H1 (cell line): ENCODE data around the gene PLCXD1.

Source experiments
- ATF3 ChIP-seq: IDR thresholded peaks from 2 replicates; pipeline ENCODE4 v1.6.1; 2011; ENCODE audit warnings: low read depth, mild to moderate bottlenecking, low read length; ENCODE audit not compliant: insufficient read depth
- CTCF ChIP-seq, 3 experiments: IDR thresholded peaks; 1 replicate in 2 of 3; 2 replicates in 1 of 3; pipeline versions ENCODE4 v1.5.1 to v1.6.1; 2011; ENCODE audit warnings: low read length in 3 of 3, mild to moderate bottlenecking in 3 of 3, inconsistent platforms in 2 of 3, low read depth in 1 of 3, moderate library complexity in 1 of 3; ENCODE audit not compliant: insufficient read depth in 1 of 3; ENCODE audit errors: control extremely low read depth in 1 of 3
- EGR1 ChIP-seq: IDR thresholded peaks from 2 replicates; pipeline ENCODE4 v1.6.1; 2011; ENCODE audit warnings: low read depth, low read length, borderline replicate concordance
- EP300 ChIP-seq, 2 experiments: IDR thresholded peaks; 1 replicate in 1 of 2; 2 replicates in 1 of 2; pipeline ENCODE4 v1.6.1; 2011 to 2012; ENCODE audit warnings: low read depth in 2 of 2, low read length in 2 of 2, mild to moderate bottlenecking in 2 of 2, borderline replicate concordance in 1 of 2, inconsistent platforms in 1 of 2, moderate library complexity in 1 of 2
- GTF2F1 ChIP-seq: IDR thresholded peaks from 2 replicates; pipeline ENCODE4 v1.6.1; 2012; ENCODE audit warnings: low read depth, low read length, improper control_type of control experiment, borderline replicate concordance
- POLR2A ChIP-seq, 2 experiments: IDR thresholded peaks; 1 replicate in 1 of 2; 2 replicates in 1 of 2; pipeline ENCODE4 v1.6.1; 2011; ENCODE audit warnings: low read depth in 2 of 2, low read length in 2 of 2, mild to moderate bottlenecking in 2 of 2; ENCODE audit errors: control extremely low read depth in 1 of 2
- TEAD4 ChIP-seq: IDR thresholded peaks from 2 replicates; pipeline ENCODE4 v1.6.1; 2012; ENCODE audit warnings: low read depth, low read length, inconsistent platforms, mixed read lengths
- USF2 ChIP-seq: IDR thresholded peaks from 2 replicates; pipeline ENCODE4 v1.6.1; 2011; ENCODE audit warnings: low read length, improper control_type of control experiment
- YY1 ChIP-seq: IDR thresholded peaks from 2 replicates; pipeline ENCODE4 v1.6.1; 2011; ENCODE audit warnings: low read depth, mild to moderate bottlenecking, low read length

- peak in 1 of 2 experiments; percentile 83; a peak in 2 of 3 replicates for TF ChIP-seq POLR2A (IDR thresholded peaks at IDR 0.05; ENCODE audit: control extremely low read depth in 1 of 2, low read depth in 2 of 2, low read length in 2 of 2)
- TF ChIP-seq CTCF (IDR thresholded peaks at IDR 0.05; ENCODE audit: control extremely low read depth in 1 of 3, insufficient read depth in 1 of 3, low read depth in 1 of 3, low read length in 3 of 3): no peak
- no peak for TF ChIP-seq GTF2F1
- peak; percentile 86 for TF ChIP-seq YY1
- no peak for TF ChIP-seq ATF3
- TF ChIP-seq USF2: no peak
- TF ChIP-seq TEAD4: no peak
- TF ChIP-seq EP300 (IDR thresholded peaks at IDR 0.05; ENCODE audit: borderline replicate concordance in 1 of 2, low read depth in 2 of 2, low read length in 2 of 2): no peak
- no peak for TF ChIP-seq EGR1
Measured at GRCh38 chrX:283115-283845, 2.1 kb downstream of the PLCXD1 start.
